MM.1S (cell line): Measurements from ENCODE around the gene UBE2E2.

ENCODE experiments used
- DNase-seq: peaks from one replicate; pipeline ENCODE4 v3.0.0-alpha.2; 2015
- H2AFZ ChIP-seq: fragments of 300-600 bp; sonication (generic); 2 replicates; pipeline ENCODE4 v1.6.0; 2016; ENCODE audit warnings: antibody characterized with exemption, low read length
- H3F3A ChIP-seq: fragments of 300-600 bp; sonication (generic); 2 replicates; pipeline ENCODE4 v1.6.1; 2016; ENCODE audit warnings: mild to moderate bottlenecking, antibody characterized with exemption, low read length, moderate library complexity, mixed read lengths; ENCODE audit not compliant: insufficient read depth
- H3K27ac ChIP-seq: fragments of 300-600 bp; sonication (generic); 2 replicates; pipeline ENCODE4 v1.5.1; 2016; ENCODE audit warnings: mild to moderate bottlenecking, low read length
- H3K27me3 ChIP-seq: fragments of 300-600 bp; sonication (generic); replicated peaks from 2 replicates; pipeline ENCODE4 v1.6.0; 2016; ENCODE audit warnings: low read length; ENCODE audit not compliant: insufficient read depth
- H3K36me3 ChIP-seq: fragments of 300-600 bp; sonication (generic); replicated peaks from 2 replicates; pipeline ENCODE4 v1.6.1; 2016; ENCODE audit warnings: mild to moderate bottlenecking, low read length, mixed read lengths; ENCODE audit not compliant: insufficient read depth
- H3K4me1 ChIP-seq: fragments of 300-600 bp; sonication (generic); 2 replicates; pipeline ENCODE4 v1.6.1; 2016; ENCODE audit warnings: low read length, mixed read lengths
- H3K4me2 ChIP-seq: fragments of 300-600 bp; sonication (generic); 2 replicates; pipeline ENCODE4 v1.6.0; 2016; ENCODE audit warnings: low read depth, low read length
- H3K4me3 ChIP-seq: fragments of 300-600 bp; sonication (generic); 2 replicates; pipeline ENCODE4 v1.5.1; 2016; ENCODE audit warnings: low read length, mixed read lengths
- H3K79me2 ChIP-seq: fragments of 300-600 bp; sonication (generic); 2 replicates; pipeline ENCODE4 v1.6.1; 2016; ENCODE audit warnings: mixed run types, low read length, mixed read lengths
- H3K9ac ChIP-seq: fragments of 300-600 bp; sonication (generic); 2 replicates; pipeline ENCODE4 v1.6.1; 2016; ENCODE audit warnings: low read length, mixed read lengths
- H3K9me2 ChIP-seq: fragments of 300-600 bp; sonication (generic); replicated peaks from 2 replicates; pipeline ENCODE4 v1.6.1; 2016; ENCODE audit warnings: mild to moderate bottlenecking, low read length, mixed read lengths; ENCODE audit not compliant: insufficient read depth
- H3K9me3 ChIP-seq: fragments of 300-600 bp; sonication (generic); replicated peaks from 2 replicates; pipeline ENCODE4 v1.6.1; 2016; ENCODE audit warnings: mild to moderate bottlenecking, low read length, mixed read lengths; ENCODE audit not compliant: insufficient read depth
- H4K20me1 ChIP-seq: fragments of 300-600 bp; sonication (generic); 2 replicates; pipeline ENCODE4 v1.6.1; 2016; ENCODE audit warnings: mild to moderate bottlenecking, low read length, moderate library complexity, mixed read lengths; ENCODE audit not compliant: insufficient read depth
- EZH2 ChIP-seq: fragments of 300-600 bp; sonication (generic); optimal IDR thresholded peaks from 2 replicates; pipeline ENCODE3; 2017; ENCODE audit warnings: low read depth, mild to moderate bottlenecking, antibody characterized with exemption, low read length, mixed read lengths
- EZH2phosphoT487 ChIP-seq: fragments of 300-600 bp; sonication (generic); IDR thresholded peaks from 2 replicates; pipeline ENCODE4 v1.6.1; 2018; ENCODE audit warnings: antibody characterized with exemption, low read length
- TF ChIP-seq, protein P1 (sequence below): fragments of 300-600 bp; sonication (generic); IDR thresholded peaks from 2 replicates; pipeline ENCODE4 v1.5.1; 2016; ENCODE audit warnings: antibody characterized with exemption, low read length, mixed read lengths

The UBE2E2 gene

DNA sequence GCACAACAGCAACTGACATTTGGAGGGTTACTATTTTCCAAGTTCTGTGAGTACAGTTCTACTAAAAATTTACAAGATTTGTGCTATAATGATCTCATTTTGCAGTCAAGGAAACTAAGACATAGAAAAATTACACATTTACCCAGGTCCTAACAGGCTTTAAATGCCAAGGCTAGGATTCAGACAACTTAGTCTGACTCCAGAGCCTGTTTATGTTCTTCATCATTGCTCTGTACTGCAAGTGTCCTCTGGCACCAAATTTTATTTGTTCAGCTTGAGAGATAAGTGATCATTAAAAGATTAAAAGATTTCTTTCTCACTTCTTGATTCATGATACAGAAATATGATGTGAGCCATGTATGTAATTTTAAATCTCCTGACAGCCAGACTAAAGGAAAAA lies 290.8 kb downstream of the UBE2E2 start:
- Histone ChIP-seq H3K36me3 (no peaks in the 10 kb centered on the region), H3K9me3 (no peaks in the 10 kb centered on the region), H3K9me2 (no peaks in the 10 kb centered on the region; the same call in 1 of the 2 replicates), H2AFZ (no peak overlapping the region), H3K4me2 (no peak overlapping the region), H4K20me1 (no peaks in the 10 kb centered on the region), H3F3A (no peaks in the 10 kb centered on the region), H3K9ac (no peak overlapping the region), H3K4me1 (peaks cover 22% of the 10 kb centered on the region), H3K27ac (no peak overlapping the region), H3K27me3 (no peaks in the 10 kb centered on the region), H3K79me2 (peaks cover 17% of the 10 kb centered on the region), H3K4me3 (no peak overlapping the region)
- DNase-seq = no peak
- TF ChIP-seq EZH2 = no peak

DNA sequence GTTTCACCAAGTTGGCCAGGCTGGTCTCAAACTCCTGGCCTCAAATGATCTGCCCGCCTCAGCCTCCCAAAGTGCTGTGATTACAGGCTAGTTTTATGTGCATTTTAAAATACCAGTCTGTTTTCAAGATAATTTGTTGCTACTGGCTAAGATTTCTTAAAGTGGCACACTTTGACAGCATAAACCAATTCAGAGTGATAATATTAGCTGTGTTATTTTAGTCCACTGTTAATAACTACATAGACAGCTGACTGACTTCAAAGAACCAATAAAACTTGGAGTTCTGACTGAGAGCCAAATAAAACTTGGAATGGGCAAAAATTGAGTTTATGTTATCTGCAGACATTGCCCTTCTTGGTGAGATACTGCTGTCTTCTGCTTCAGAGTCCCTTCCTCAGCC lies 291.8 kb downstream of the UBE2E2 start:
- Histone ChIP-seq H3K79me2 (peaks cover 18% of the 10 kb centered on the region), H3K9ac (no peak overlapping the region), H3K27me3 (no peaks in the 10 kb centered on the region), H2AFZ (no peak overlapping the region), H3K4me1 (peaks cover 22% of the 10 kb centered on the region), H3K4me2 (no peak overlapping the region), H3K27ac (no peak overlapping the region), H4K20me1 (no peaks in the 10 kb centered on the region), H3K9me3 (no peaks in the 10 kb centered on the region), H3K4me3 (no peak overlapping the region), H3K36me3 (no peaks in the 10 kb centered on the region), H3F3A (no peaks in the 10 kb centered on the region), H3K9me2 (no peaks in the 10 kb centered on the region; the same call in 1 of the 2 replicates)
- TF ChIP-seq EZH2phosphoT487 (no peak), EZH2 (no peak)
- TF ChIP-seq, protein P1, sequence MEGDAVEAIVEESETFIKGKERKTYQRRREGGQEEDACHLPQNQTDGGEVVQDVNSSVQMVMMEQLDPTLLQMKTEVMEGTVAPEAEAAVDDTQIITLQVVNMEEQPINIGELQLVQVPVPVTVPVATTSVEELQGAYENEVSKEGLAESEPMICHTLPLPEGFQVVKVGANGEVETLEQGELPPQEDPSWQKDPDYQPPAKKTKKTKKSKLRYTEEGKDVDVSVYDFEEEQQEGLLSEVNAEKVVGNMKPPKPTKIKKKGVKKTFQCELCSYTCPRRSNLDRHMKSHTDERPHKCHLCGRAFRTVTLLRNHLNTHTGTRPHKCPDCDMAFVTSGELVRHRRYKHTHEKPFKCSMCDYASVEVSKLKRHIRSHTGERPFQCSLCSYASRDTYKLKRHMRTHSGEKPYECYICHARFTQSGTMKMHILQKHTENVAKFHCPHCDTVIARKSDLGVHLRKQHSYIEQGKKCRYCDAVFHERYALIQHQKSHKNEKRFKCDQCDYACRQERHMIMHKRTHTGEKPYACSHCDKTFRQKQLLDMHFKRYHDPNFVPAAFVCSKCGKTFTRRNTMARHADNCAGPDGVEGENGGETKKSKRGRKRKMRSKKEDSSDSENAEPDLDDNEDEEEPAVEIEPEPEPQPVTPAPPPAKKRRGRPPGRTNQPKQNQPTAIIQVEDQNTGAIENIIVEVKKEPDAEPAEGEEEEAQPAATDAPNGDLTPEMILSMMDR = no peak
- no peak for DNase-seq

DNA sequence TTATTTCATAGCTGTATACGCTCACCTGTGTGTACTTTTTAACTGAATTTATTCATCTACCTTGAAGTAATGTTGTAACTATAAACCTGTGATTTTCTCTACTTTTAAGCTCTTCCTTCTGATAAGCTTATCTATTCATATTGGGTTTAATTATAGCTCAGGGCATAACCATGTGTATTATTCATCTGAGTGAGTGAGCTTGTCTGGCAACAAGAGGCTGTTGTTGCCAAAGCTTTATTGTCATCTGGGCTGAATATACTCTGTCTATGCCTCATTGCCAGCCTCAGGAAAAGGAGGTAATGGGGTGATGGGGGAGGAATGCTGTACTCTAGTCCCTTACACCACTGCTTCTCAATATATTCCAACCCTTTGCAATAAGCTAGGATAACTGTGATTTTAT lies 292.4 kb downstream of the UBE2E2 start:
- no peaks in the 10 kb centered on the region for H3K9me3 ChIP-seq
- TF ChIP-seq, protein P1 = no peak
- TF ChIP-seq EZH2phosphoT487 (no peak), EZH2 (no peak)
- H3K4me3 ChIP-seq = no peak overlapping the region
- no peaks in the 10 kb centered on the region for H3K27me3 ChIP-seq
- H2AFZ ChIP-seq = no peak overlapping the region
- no peak overlapping the region for H3K9ac ChIP-seq
- peak overlapping the region; percentile 10; the same call in 1 of the 2 replicates for H3K4me2 ChIP-seq
- H3F3A ChIP-seq = no peaks in the 10 kb centered on the region
- H3K36me3 ChIP-seq = no peaks in the 10 kb centered on the region
- peaks cover 22% of the 10 kb centered on the region for H3K4me1 ChIP-seq
- no peaks in the 10 kb centered on the region; the same call in 1 of the 2 replicates for H3K9me2 ChIP-seq
- no peak for DNase-seq
- H3K79me2 ChIP-seq = peaks cover 18% of the 10 kb centered on the region
- no peaks in the 10 kb centered on the region for H4K20me1 ChIP-seq
- H3K27ac ChIP-seq = no peak overlapping the region

DNA sequence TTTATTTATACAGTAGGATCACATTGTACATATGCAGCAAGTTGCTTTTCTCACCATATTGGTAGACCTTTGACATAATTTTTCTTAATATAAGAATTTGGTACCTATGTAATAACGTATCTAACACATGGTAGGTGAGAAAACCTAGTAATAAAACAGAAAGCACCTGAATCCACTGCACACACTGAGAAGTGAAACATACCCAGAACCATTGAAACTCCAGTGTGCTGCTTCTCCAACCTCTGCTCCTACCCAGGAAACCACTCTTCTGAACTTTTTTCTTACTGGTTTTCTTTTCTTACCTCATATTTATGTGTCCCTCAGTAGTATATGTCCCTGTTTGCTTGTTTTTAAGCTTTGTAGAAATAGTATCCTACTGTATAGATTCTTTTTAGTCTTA lies 293.0 kb downstream of the UBE2E2 start:
- Histone ChIP-seq H3K9me2 (no peaks in the 10 kb centered on the region; the same call in 1 of the 2 replicates), H3K79me2 (peaks cover 18% of the 10 kb centered on the region), H3K9ac (no peak overlapping the region), H3K4me1 (peaks cover 22% of the 10 kb centered on the region), H3K4me2 (peak overlapping the region; percentile 12; the same call in 1 of the 2 replicates), H3K27ac (no peak overlapping the region; the same call in 1 of the 2 replicates), H3K36me3 (no peaks in the 10 kb centered on the region), H3K9me3 (no peaks in the 10 kb centered on the region), H3K4me3 (no peak overlapping the region), H3K27me3 (no peaks in the 10 kb centered on the region), H2AFZ (no peak overlapping the region), H3F3A (no peaks in the 10 kb centered on the region), H4K20me1 (no peaks in the 10 kb centered on the region)
- TF ChIP-seq, protein P1 = no peak
- no peak for TF ChIP-seq EZH2phosphoT487
- no peak for TF ChIP-seq EZH2
- DNase-seq = peak; percentile 73
